Measurements from ENCODE around the gene TECTA.

GRCh38 chr11:121068787-121069186 is 32.3 kb upstream of the TECTA start:
- TF ChIP-seq CTCF (IDR thresholded peaks at IDR 0.05) (no peak), POLR2A (IDR thresholded peaks at IDR 0.05) (no peak)
